ENCODE data around the gene PLA2G12B.

DNA sequence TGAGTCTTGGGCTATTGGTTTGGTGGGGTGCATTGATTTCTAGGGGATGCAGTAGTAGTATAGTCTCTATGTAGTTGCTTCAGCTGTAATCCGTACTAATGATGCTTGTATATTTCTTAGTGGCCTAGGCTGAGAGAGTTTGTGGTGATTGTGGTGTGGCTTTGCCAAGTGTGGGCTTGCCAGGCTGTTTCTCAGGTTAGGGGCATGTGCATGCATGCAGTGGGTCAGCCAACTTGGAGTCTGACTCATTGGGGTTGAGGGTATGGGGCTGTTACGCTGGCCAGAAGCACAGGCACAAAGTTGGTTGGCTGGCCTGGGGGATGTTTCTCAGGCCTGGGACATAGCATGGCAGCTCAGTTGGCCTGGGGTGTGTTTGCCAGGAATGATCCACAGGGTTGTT is 25.7 kb upstream of the PLA2G12B start:
- TF ChIP-seq, protein P1, sequence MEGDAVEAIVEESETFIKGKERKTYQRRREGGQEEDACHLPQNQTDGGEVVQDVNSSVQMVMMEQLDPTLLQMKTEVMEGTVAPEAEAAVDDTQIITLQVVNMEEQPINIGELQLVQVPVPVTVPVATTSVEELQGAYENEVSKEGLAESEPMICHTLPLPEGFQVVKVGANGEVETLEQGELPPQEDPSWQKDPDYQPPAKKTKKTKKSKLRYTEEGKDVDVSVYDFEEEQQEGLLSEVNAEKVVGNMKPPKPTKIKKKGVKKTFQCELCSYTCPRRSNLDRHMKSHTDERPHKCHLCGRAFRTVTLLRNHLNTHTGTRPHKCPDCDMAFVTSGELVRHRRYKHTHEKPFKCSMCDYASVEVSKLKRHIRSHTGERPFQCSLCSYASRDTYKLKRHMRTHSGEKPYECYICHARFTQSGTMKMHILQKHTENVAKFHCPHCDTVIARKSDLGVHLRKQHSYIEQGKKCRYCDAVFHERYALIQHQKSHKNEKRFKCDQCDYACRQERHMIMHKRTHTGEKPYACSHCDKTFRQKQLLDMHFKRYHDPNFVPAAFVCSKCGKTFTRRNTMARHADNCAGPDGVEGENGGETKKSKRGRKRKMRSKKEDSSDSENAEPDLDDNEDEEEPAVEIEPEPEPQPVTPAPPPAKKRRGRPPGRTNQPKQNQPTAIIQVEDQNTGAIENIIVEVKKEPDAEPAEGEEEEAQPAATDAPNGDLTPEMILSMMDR (IDR thresholded peaks at IDR 0.05) = no peak
- TF ChIP-seq POLR2A (IDR thresholded peaks at IDR 0.05) = no peak

Measured in Peyer's patch (tissue), 4 donors.